Endothelial cell of umbilical vein (primary cell): Measurements from ENCODE around the gene OPCML. TPM values are rescaled to one million over a fixed set of nuclear protein-coding genes. Genes with fewer than 3 reads are reported as not detected.

Experiments used
- BruUV-seq: library from RNA; stranded (reverse); fragments of 400-500 nt; replicated peaks from 2 replicates; lab custom pipeline; 2021; lab: Mats Ljungman, UMichigan
- CTCF ChIA-PET: fragments of 300-600, 350-600 bp; sonication (Branson Sonifier 250); formaldehyde crosslinking; loops from one replicate; lab custom pipeline; 2021; ENCODE audit warnings: antibody characterized with exemption, inconsistent platforms; lab: Charles Lee
- POLR2A ChIA-PET: fragments of 300-600, 350-600 bp; sonication (Branson Sonifier 250); formaldehyde crosslinking; loops from one replicate; lab custom pipeline; 2021; ENCODE audit warnings: antibody characterized with exemption, inconsistent platforms; lab: Charles Lee
- DNase-seq: peaks from one replicate; pipeline ENCODE4 v3.0.0-alpha.2; 2011; ENCODE audit warnings: low read depth, low spot score
- FAIRE-seq: peaks from 2 replicates; lab custom pipeline; 2011; peaks lifted over from hg19 to GRCh38; lab: Jason Lieb, UNC
- H2AFZ ChIP-seq: 2 replicates; pipeline ENCODE4 v1.6.0; 2012; ENCODE audit warnings: low read depth, low read length, control low read depth, inconsistent platforms
- H3K27ac ChIP-seq: 2 replicates; pipeline ENCODE4 v1.5.1; 2011; ENCODE audit warnings: low read depth, mild to moderate bottlenecking, control low read depth, low read length, moderate library complexity; ENCODE audit not compliant: insufficient read depth
- H3K27me3 ChIP-seq, 2 experiments: 2 replicates each; pipeline versions ENCODE4 v1.6.0 to v1.6.1; 2011; ENCODE audit warnings: low read length in 2 of 2, mixed read lengths in 1 of 2; ENCODE audit not compliant: control insufficient read depth in 2 of 2, insufficient read depth in 2 of 2
- H3K36me3 ChIP-seq, 2 experiments: 2 replicates in 1 of 2; 3 replicates in 1 of 2; pipeline ENCODE4 v1.5.1; 2011; ENCODE audit warnings: low read length in 2 of 2, mild to moderate bottlenecking in 1 of 2, moderate library complexity in 1 of 2; ENCODE audit not compliant: control insufficient read depth in 2 of 2, insufficient read depth in 2 of 2; ENCODE audit errors: extremely low read depth in 1 of 2
- H3K4me1 ChIP-seq: 3 replicates; pipeline ENCODE4 v1.5.1; 2011; ENCODE audit warnings: mild to moderate bottlenecking, low read length; ENCODE audit not compliant: control insufficient read depth, insufficient read depth; ENCODE audit errors: extremely low read depth
- H3K4me2 ChIP-seq: 2 replicates; pipeline ENCODE4 v1.6.1; 2011; ENCODE audit warnings: low read length, control low read depth, mixed read lengths; ENCODE audit not compliant: insufficient read depth
- H3K4me3 ChIP-seq, 3 experiments: fragments of 200-600 bp in 1 of 3; sonication (generic), shearing (Covaris generic) in 1 of 3; replicated peaks in 1 of 3; 2 replicates each; pipeline ENCODE4 v1.5.1; 2011 to 2016; ENCODE audit warnings: control low read depth in 3 of 3, low read length in 3 of 3, mild to moderate bottlenecking in 2 of 3, inconsistent platforms in 1 of 3, low read depth in 1 of 3, moderate library complexity in 1 of 3; ENCODE audit not compliant: insufficient read depth in 1 of 3
- H3K79me2 ChIP-seq: 2 replicates; pipeline ENCODE4 v1.6.0; 2012; ENCODE audit warnings: low read length, inconsistent platforms; ENCODE audit not compliant: control insufficient read depth, insufficient read depth
- H3K9ac ChIP-seq: replicated peaks from 2 replicates; pipeline ENCODE3; 2011; ENCODE audit warnings: low read length, control low read depth; ENCODE audit not compliant: insufficient read depth; ENCODE audit errors: extremely low read depth
- H3K9me1 ChIP-seq: replicated peaks from 3 replicates; pipeline ENCODE4 v1.6.0; 2011; ENCODE audit warnings: mild to moderate bottlenecking, low read length; ENCODE audit not compliant: control insufficient read depth, insufficient read depth; ENCODE audit errors: extremely low read depth
- H3K9me3 ChIP-seq: replicated peaks from 2 replicates; pipeline ENCODE4 v1.5.1; 2012; ENCODE audit warnings: low read length, inconsistent platforms; ENCODE audit not compliant: control insufficient read depth, insufficient read depth
- H4K20me1 ChIP-seq: replicated peaks from 2 replicates; pipeline ENCODE3; 2011; ENCODE audit warnings: mild to moderate bottlenecking, low read length; ENCODE audit not compliant: control insufficient read depth, insufficient read depth; ENCODE audit errors: extremely low read depth
- CTCF ChIP-seq, 2 donors: IDR thresholded peaks; 1 replicate in 1 of 2; 2 replicates in 1 of 2; pipeline ENCODE4 v1.5.1; 2011; ENCODE audit warnings: low read length in 2 of 2, mild to moderate bottlenecking in 2 of 2, moderate library complexity in 2 of 2, control low read depth in 1 of 2, inconsistent platforms in 1 of 2, low read depth in 1 of 2; ENCODE audit not compliant: insufficient read depth in 1 of 2; ENCODE audit errors: extremely low read depth in 1 of 2
- EZH2 ChIP-seq: IDR thresholded peaks from 2 replicates; pipeline ENCODE4 v1.6.1; 2012; ENCODE audit warnings: borderline replicate concordance, low read depth, mild to moderate bottlenecking, moderate library complexity, low read length, inconsistent platforms; ENCODE audit not compliant: severe bottlenecking
- FOS ChIP-seq: IDR thresholded peaks from 2 replicates; pipeline ENCODE4 v1.6.1; 2011; ENCODE audit warnings: mild to moderate bottlenecking, low read length, moderate library complexity, borderline replicate concordance; ENCODE audit not compliant: insufficient read depth
- GATA2 ChIP-seq: IDR thresholded peaks from 2 replicates; pipeline ENCODE4 v1.7.0; 2011; ENCODE audit warnings: low read depth, mild to moderate bottlenecking, moderate library complexity, mixed read lengths, low read length; ENCODE audit not compliant: insufficient read length, insufficient read depth
- JUN ChIP-seq: IDR thresholded peaks from 2 replicates; pipeline ENCODE4 v1.6.1; 2011; ENCODE audit warnings: borderline replicate concordance, low read depth; ENCODE audit not compliant: insufficient read length, insufficient read depth
- MAX ChIP-seq: IDR thresholded peaks from 2 replicates; pipeline ENCODE4 v1.6.1; 2011; ENCODE audit not compliant: insufficient read depth, insufficient read length
- MYC ChIP-seq: IDR thresholded peaks from one replicate; pipeline ENCODE4 v1.6.1; 2011; ENCODE audit warnings: mild to moderate bottlenecking, low read depth, low read length
- POLR2A ChIP-seq: IDR thresholded peaks from 2 replicates; pipeline ENCODE4 v1.6.1; 2012; ENCODE audit warnings: low read depth, mild to moderate bottlenecking, control low read depth, low read length
- POLR2AphosphoS5 ChIP-seq: IDR thresholded peaks from 2 replicates; pipeline ENCODE4 v1.6.1; 2012; ENCODE audit warnings: low read depth, mild to moderate bottlenecking, control low read depth, low read length, moderate library complexity; ENCODE audit not compliant: insufficient read depth
- dilution Hi-C: fragments of 300-500 bp; cut with MboI; formaldehyde crosslinking; loops from one replicate; pipeline ENCODE4 v1.15.0; 2019; ENCODE audit warnings: low sequenced_read_pairs; ENCODE audit not compliant: extremely low pct_ligation_motif_present
- intact Hi-C: fragments of 100-400 bp; cut with micrococcal nuclease; formaldehyde crosslinking; loops from one replicate; pipeline ENCODE4 v1.10.0; 2022
- polyA plus RNA-seq, 4 experiments: library from polyadenylated mRNA; depleted of rRNA in 3 of 4; stranded (reverse) in 3 of 4; unstranded in 1 of 4; fragments of >200 nt; gene quantifications; 2 replicates each; pipeline versions ENCODE4 v1.2.1 to v1.2.3, GENCODE V29; 2011 to 2012; ENCODE audit warnings: missing spikeins in 1 of 4
- total RNA-seq: library from RNA; stranded (reverse); gene quantifications from 2 replicates; pipeline ENCODE4 v1.2.3, GENCODE V29; 2021

OPCML gene
- total and polyA plus RNA-seq, 2 donors (not counting 3 experiments of a cell fraction or from before 2014, with no cell fraction given): not detected

- CTCF ChIA-PET: no interaction called here
- BruUV-seq: no TSS peak
- TF ChIP-seq JUN (no peak), GATA2 (no peak), MAX (no peak), EZH2 (no peak), CTCF (IDR thresholded peaks at IDR 0.05; ENCODE audit: extremely low read depth in 1 of 2, insufficient read depth in 1 of 2, low read depth in 1 of 2, low read length in 2 of 2) (no peak), MYC (no peak), POLR2AphosphoS5 (no peak), FOS (no peak), POLR2A (no peak)
Measured at GRCh38 chr11:132913295-132913694, 619.0 kb downstream of the OPCML start.

More at GRCh38 chr11:132913295-132913694, 619.0 kb downstream of the OPCML start:
- no peak overlapping the region for H3K4me3 ChIP-seq
- no peak overlapping the region for H3K4me2 ChIP-seq
- no peak for DNase-seq
- POLR2A ChIA-PET: no interaction called here
- H3K4me1 ChIP-seq: no peaks in the 10 kb centered on the region
- intact Hi-C loops (no loop called here), dilution Hi-C loops (no loop called here)
- H4K20me1 ChIP-seq: no peaks in the 10 kb centered on the region
- no peak for FAIRE-seq
- H3K27ac ChIP-seq: no peak overlapping the region
- H2AFZ ChIP-seq: no peak overlapping the region
- H3K27me3 ChIP-seq: no peaks in the 10 kb centered on the region
- H3K9me1 ChIP-seq: no peaks in the 10 kb centered on the region
- no peaks in the 10 kb centered on the region for H3K9me3 ChIP-seq
- no peak overlapping the region for H3K9ac ChIP-seq
- H3K36me3 ChIP-seq: no peaks in the 10 kb centered on the region
- H3K79me2 ChIP-seq: no peaks in the 10 kb centered on the region
